Measurements from ENCODE around the gene ANK2.
A peak's percentile ranks its signal among the peaks of the same experiment; 100 is the strongest.

The ANK2 gene

GRCh38 chr4:113157086-113157857, 107.8 kb downstream of the ANK2 start:
- peaks cover 0 to 11% (median 5%) of the 10 kb centered on the region in 5 donors for H3K4me1 ChIP-seq (ENCODE audit: control insufficient read depth in 5 of 5, insufficient read depth in 5 of 5, low read length in 5 of 5)
- no peaks in the 10 kb centered on the region for H3K36me3 ChIP-seq (ENCODE audit: control insufficient read depth in 5 of 5, insufficient read depth in 5 of 5, low read length in 5 of 5)
- no peak overlapping the region for H3K27ac ChIP-seq (ENCODE audit: low read depth, low read length)
- no peak overlapping the region for H3K4me3 ChIP-seq (ENCODE audit: low read depth in 1 of 5, low read length in 5 of 5)
- no peaks in the 10 kb centered on the region for H3K27me3 ChIP-seq (ENCODE audit: control insufficient read depth in 5 of 5, insufficient read depth in 4 of 5, low read length in 5 of 5)
- H3K9me3 ChIP-seq (ENCODE audit: control insufficient read depth in 5 of 5, low read length in 5 of 5), result no peaks in the 10 kb centered on the region
- no peak overlapping the region for H3K9ac ChIP-seq (ENCODE audit: low read length in 5 of 5)

- H3K9ac ChIP-seq (ENCODE audit: low read length in 5 of 5), result no peak overlapping the region
- H3K9me3 ChIP-seq (ENCODE audit: control insufficient read depth in 5 of 5, low read length in 5 of 5), result no peaks in the 10 kb centered on the region
- no peak overlapping the region for H3K4me3 ChIP-seq (ENCODE audit: low read depth in 1 of 5, low read length in 5 of 5)
- H3K4me1 ChIP-seq (ENCODE audit: control insufficient read depth in 5 of 5, insufficient read depth in 5 of 5, low read length in 5 of 5), result peaks cover 0 to 11% (median 5%) of the 10 kb centered on the region in 5 donors
- H3K36me3 ChIP-seq (ENCODE audit: control insufficient read depth in 5 of 5, insufficient read depth in 5 of 5, low read length in 5 of 5), result no peaks in the 10 kb centered on the region
- H3K27me3 ChIP-seq (ENCODE audit: control insufficient read depth in 5 of 5, insufficient read depth in 4 of 5, low read length in 5 of 5), result no peaks in the 10 kb centered on the region
- H3K27ac ChIP-seq (ENCODE audit: low read depth, low read length), result no peak overlapping the region
Measured at GRCh38 chr4:113159942-113160545, 110.6 kb downstream of the ANK2 start.

- Histone ChIP-seq H3K4me3 (ENCODE audit: low read depth in 1 of 5, low read length in 5 of 5) (no peak overlapping the region), H3K9ac (ENCODE audit: low read length in 5 of 5) (no peak overlapping the region), H3K27me3 (ENCODE audit: control insufficient read depth in 5 of 5, insufficient read depth in 4 of 5, low read length in 5 of 5) (no peaks in the 10 kb centered on the region), H3K36me3 (ENCODE audit: control insufficient read depth in 5 of 5, insufficient read depth in 5 of 5, low read length in 5 of 5) (no peaks in the 10 kb centered on the region), H3K4me1 (ENCODE audit: control insufficient read depth in 5 of 5, insufficient read depth in 5 of 5, low read length in 5 of 5) (peaks cover 0 to 11% (median 5%) of the 10 kb centered on the region in 5 donors), H3K9me3 (ENCODE audit: control insufficient read depth in 5 of 5, low read length in 5 of 5) (no peaks in the 10 kb centered on the region), H3K27ac (ENCODE audit: low read depth, low read length) (peak overlapping the region; percentile 65)
Measured at GRCh38 chr4:113160548-113160947, 111.1 kb downstream of the ANK2 start.

GRCh38 chr4:113162089-113162488, 112.6 kb downstream of the ANK2 start:
- Histone ChIP-seq H3K27me3 (ENCODE audit: control insufficient read depth in 5 of 5, insufficient read depth in 4 of 5, low read length in 5 of 5) (no peaks in the 10 kb centered on the region), H3K9me3 (ENCODE audit: control insufficient read depth in 5 of 5, low read length in 5 of 5) (no peaks in the 10 kb centered on the region), H3K4me3 (ENCODE audit: low read depth in 1 of 5, low read length in 5 of 5) (no peak overlapping the region), H3K4me1 (ENCODE audit: control insufficient read depth in 5 of 5, insufficient read depth in 5 of 5, low read length in 5 of 5) (peaks cover 0 to 11% (median 5%) of the 10 kb centered on the region in 5 donors), H3K27ac (ENCODE audit: low read depth, low read length) (peak overlapping the region; percentile 39), H3K36me3 (ENCODE audit: control insufficient read depth in 5 of 5, insufficient read depth in 5 of 5, low read length in 5 of 5) (no peaks in the 10 kb centered on the region), H3K9ac (ENCODE audit: low read length in 5 of 5) (no peak overlapping the region)

- no peaks in the 10 kb centered on the region for H3K27me3 ChIP-seq (ENCODE audit: control insufficient read depth in 5 of 5, insufficient read depth in 4 of 5, low read length in 5 of 5)
- peaks cover 0 to 6% (median 0%) of the 10 kb centered on the region in 5 donors for H3K4me1 ChIP-seq (ENCODE audit: control insufficient read depth in 5 of 5, insufficient read depth in 5 of 5, low read length in 5 of 5)
- no peak overlapping the region for H3K4me3 ChIP-seq (ENCODE audit: low read depth in 1 of 5, low read length in 5 of 5)
- no peak overlapping the region for H3K27ac ChIP-seq (ENCODE audit: low read depth, low read length)
- no peaks in the 10 kb centered on the region for H3K9me3 ChIP-seq (ENCODE audit: control insufficient read depth in 5 of 5, low read length in 5 of 5)
- no peaks in the 10 kb centered on the region for H3K36me3 ChIP-seq (ENCODE audit: control insufficient read depth in 5 of 5, insufficient read depth in 5 of 5, low read length in 5 of 5)
- H3K9ac ChIP-seq (ENCODE audit: low read length in 5 of 5), result no peak overlapping the region
Measured at GRCh38 chr4:113169368-113169767, 119.9 kb downstream of the ANK2 start.

GRCh38 chr4:113170115-113170804, 120.8 kb downstream of the ANK2 start:
- no peaks in the 10 kb centered on the region for H3K36me3 ChIP-seq (ENCODE audit: control insufficient read depth in 5 of 5, insufficient read depth in 5 of 5, low read length in 5 of 5)
- H3K9ac ChIP-seq (ENCODE audit: low read length in 5 of 5), result no peak overlapping the region
- H3K4me3 ChIP-seq (ENCODE audit: low read depth in 1 of 5, low read length in 5 of 5), result no peak overlapping the region
- H3K4me1 ChIP-seq (ENCODE audit: control insufficient read depth in 5 of 5, insufficient read depth in 5 of 5, low read length in 5 of 5), result peaks cover 0 to 6% (median 0%) of the 10 kb centered on the region in 5 donors
- H3K27ac ChIP-seq (ENCODE audit: low read depth, low read length), result no peak overlapping the region
- H3K27me3 ChIP-seq (ENCODE audit: control insufficient read depth in 5 of 5, insufficient read depth in 4 of 5, low read length in 5 of 5), result no peaks in the 10 kb centered on the region
- H3K9me3 ChIP-seq (ENCODE audit: control insufficient read depth in 5 of 5, low read length in 5 of 5), result no peaks in the 10 kb centered on the region

- Histone ChIP-seq H3K27ac (ENCODE audit: low read depth, low read length) (no peak overlapping the region), H3K9ac (ENCODE audit: low read length in 5 of 5) (no peak overlapping the region), H3K4me1 (ENCODE audit: control insufficient read depth in 5 of 5, insufficient read depth in 5 of 5, low read length in 5 of 5) (peaks cover 0 to 6% (median 0%) of the 10 kb centered on the region in 5 donors), H3K27me3 (ENCODE audit: control insufficient read depth in 5 of 5, insufficient read depth in 4 of 5, low read length in 5 of 5) (no peaks in the 10 kb centered on the region), H3K9me3 (ENCODE audit: control insufficient read depth in 5 of 5, low read length in 5 of 5) (no peaks in the 10 kb centered on the region), H3K36me3 (ENCODE audit: control insufficient read depth in 5 of 5, insufficient read depth in 5 of 5, low read length in 5 of 5) (no peaks in the 10 kb centered on the region), H3K4me3 (ENCODE audit: low read depth in 1 of 5, low read length in 5 of 5) (no peak overlapping the region)
Measured at GRCh38 chr4:113170805-113171468, 121.5 kb downstream of the ANK2 start.

- Histone ChIP-seq H3K27me3 (ENCODE audit: control insufficient read depth in 5 of 5, insufficient read depth in 4 of 5, low read length in 5 of 5) (no peaks in the 10 kb centered on the region), H3K36me3 (ENCODE audit: control insufficient read depth in 5 of 5, insufficient read depth in 5 of 5, low read length in 5 of 5) (no peaks in the 10 kb centered on the region), H3K4me3 (ENCODE audit: low read depth in 1 of 5, low read length in 5 of 5) (no peak overlapping the region), H3K4me1 (ENCODE audit: control insufficient read depth in 5 of 5, insufficient read depth in 5 of 5, low read length in 5 of 5) (peaks cover 0 to 6% (median 0%) of the 10 kb centered on the region in 5 donors), H3K27ac (ENCODE audit: low read depth, low read length) (no peak overlapping the region), H3K9me3 (ENCODE audit: control insufficient read depth in 5 of 5, low read length in 5 of 5) (no peaks in the 10 kb centered on the region), H3K9ac (ENCODE audit: low read length in 5 of 5) (no peak overlapping the region)
Measured at GRCh38 chr4:113173126-113173792, 123.8 kb downstream of the ANK2 start.

- no peaks in the 10 kb centered on the region for H3K36me3 ChIP-seq (ENCODE audit: control insufficient read depth in 5 of 5, insufficient read depth in 5 of 5, low read length in 5 of 5)
- no peaks in the 10 kb centered on the region for H3K9me3 ChIP-seq (ENCODE audit: control insufficient read depth in 5 of 5, low read length in 5 of 5)
- no peaks in the 10 kb centered on the region for H3K27me3 ChIP-seq (ENCODE audit: control insufficient read depth in 5 of 5, insufficient read depth in 4 of 5, low read length in 5 of 5)
- H3K9ac ChIP-seq (ENCODE audit: low read length in 5 of 5), result no peak overlapping the region
- H3K27ac ChIP-seq (ENCODE audit: low read depth, low read length), result no peak overlapping the region
- peaks cover 0 to 9% (median 4%) of the 10 kb centered on the region in 5 donors for H3K4me1 ChIP-seq (ENCODE audit: control insufficient read depth in 5 of 5, insufficient read depth in 5 of 5, low read length in 5 of 5)
- H3K4me3 ChIP-seq (ENCODE audit: low read depth in 1 of 5, low read length in 5 of 5), result no peak overlapping the region
Measured at GRCh38 chr4:113173793-113174264, 124.4 kb downstream of the ANK2 start.

Data from subcutaneous abdominal adipose tissue (tissue), 5 donors.